ENCODE measurements around the gene DENND1A. TPM values are rescaled to one million over a fixed set of nuclear protein-coding genes. Genes with fewer than 3 reads are reported as not detected.

The DENND1A gene
- total RNA-seq, 1 donor from 2014 or later: 37.3 TPM

GRCh38 chr9:123370108-123370507 lies 559.8 kb downstream of the DENND1A start:
- no peak for TF ChIP-seq CTCF (IDR thresholded peaks at IDR 0.05)
- Histone ChIP-seq H3K4me1 (no peaks in the 10 kb centered on the region), H3K27ac (no peak overlapping the region), H3K36me3 (no peaks in the 10 kb centered on the region), H3K9me3 (no peaks in the 10 kb centered on the region), H3K27me3 (no peaks in the 10 kb centered on the region), H3K4me3 (no peak overlapping the region)
- intact Hi-C loops (cut with DNase I): no loop called here
- no peak for DNase-seq (ENCODE audit: low spot score in 2 of 2)

- Histone ChIP-seq H3K27ac (no peak overlapping the region), H3K9me3 (no peaks in the 10 kb centered on the region), H3K4me1 (no peaks in the 10 kb centered on the region), H3K27me3 (no peaks in the 10 kb centered on the region), H3K36me3 (no peaks in the 10 kb centered on the region), H3K4me3 (no peak overlapping the region)
- intact Hi-C loops (cut with DNase I): no loop called here
- no peak for TF ChIP-seq CTCF (IDR thresholded peaks at IDR 0.05)
- DNase-seq (ENCODE audit: low spot score in 2 of 2): no peak
Measured at GRCh38 chr9:123369296-123369695, 560.6 kb downstream of the DENND1A start.

- H3K27me3 ChIP-seq: no peaks in the 10 kb centered on the region
- intact Hi-C loops (cut with DNase I): no loop called here
Measured at GRCh38 chr9:123368536-123369153, 561.3 kb downstream of the DENND1A start.

GRCh38 chr9:123368023-123368422 lies 561.9 kb downstream of the DENND1A start:
- no peaks in the 10 kb centered on the region for H3K36me3 ChIP-seq
- intact Hi-C loops (cut with DNase I): no loop called here
- H3K9me3 ChIP-seq: no peaks in the 10 kb centered on the region
- no peaks in the 10 kb centered on the region for H3K4me1 ChIP-seq
- no peak overlapping the region for H3K4me3 ChIP-seq
- DNase-seq (ENCODE audit: low spot score in 2 of 2): no peak
- no peak for TF ChIP-seq CTCF (IDR thresholded peaks at IDR 0.05)
- H3K27ac ChIP-seq: no peak overlapping the region
- no peaks in the 10 kb centered on the region for H3K27me3 ChIP-seq

More at GRCh38 chr9:123368536-123369153, 561.3 kb downstream of the DENND1A start:
- H3K36me3 ChIP-seq: no peaks in the 10 kb centered on the region
- TF ChIP-seq CTCF (IDR thresholded peaks at IDR 0.05): no peak
- no peaks in the 10 kb centered on the region for H3K4me1 ChIP-seq
- no peak for DNase-seq (ENCODE audit: low spot score in 2 of 2)
- H3K4me3 ChIP-seq: no peak overlapping the region
- H3K9me3 ChIP-seq: no peaks in the 10 kb centered on the region
- H3K27ac ChIP-seq: no peak overlapping the region

- no peak for DNase-seq (ENCODE audit: low spot score in 2 of 2)
Measured at GRCh38 chr9:123365881-123366528, 563.9 kb downstream of the DENND1A start.

More at GRCh38 chr9:123365881-123366528, 563.9 kb downstream of the DENND1A start:
- H3K27ac ChIP-seq: no peak overlapping the region
- H3K9me3 ChIP-seq: no peaks in the 10 kb centered on the region
- no peaks in the 10 kb centered on the region for H3K36me3 ChIP-seq
- H3K4me1 ChIP-seq: no peaks in the 10 kb centered on the region
- TF ChIP-seq CTCF (IDR thresholded peaks at IDR 0.05): no peak
- H3K4me3 ChIP-seq: no peak overlapping the region
- no peaks in the 10 kb centered on the region for H3K27me3 ChIP-seq
- intact Hi-C loops (cut with DNase I): no loop called here

All from ascending aorta (tissue), 2 donors.